CD4-positive, alpha-beta T cell (primary cell): ENCODE measurements around the gene C6. TPM values are rescaled to one million over a fixed set of nuclear protein-coding genes. Genes with fewer than 3 reads are reported as not detected.

Experiments
- ATAC-seq: fragments of 200-7000 bp; cut with Tn5 transposase; one replicate; pipeline ENCODE4 v1.10.0; 2022; ENCODE audit warnings: mild to moderate bottlenecking; ENCODE audit not compliant: poor library complexity
- CTCF ChIA-PET: fragments of 350-600 bp; sonication (Branson Sonifier 250); formaldehyde crosslinking; loops from one replicate; lab custom pipeline; 2021; ENCODE audit warnings: antibody characterized with exemption, inconsistent platforms; lab: Charles Lee
- POLR2A ChIA-PET: fragments of 350-600 bp; sonication (Branson Sonifier 250); formaldehyde crosslinking; loops from one replicate; lab custom pipeline; 2021; ENCODE audit warnings: antibody characterized with exemption, inconsistent platforms; lab: Charles Lee
- DNase-seq, 14 experiments: peaks; one replicate each; pipeline ENCODE4 v3.0.0-alpha.2; 2013 to 2020; ENCODE audit warnings: mixed read lengths in 2 of 14
- H3K27ac ChIP-seq, 2 donors: one replicate each; pipeline versions ENCODE4 v1.5.1 to v1.7.0; 2013; ENCODE audit warnings: low read length in 2 of 2, low read depth in 1 of 2, mild to moderate bottlenecking in 1 of 2
- H3K27me3 ChIP-seq, 2 experiments: 1 replicate in 1 of 2; 2 replicates in 1 of 2; pipeline versions ENCODE4 v1.6.1 to v1.7.0; 2013; ENCODE audit warnings: low read length in 2 of 2, control low read depth in 1 of 2, mild to moderate bottlenecking in 1 of 2, moderate library complexity in 1 of 2; ENCODE audit not compliant: insufficient read depth in 2 of 2, control insufficient read depth in 1 of 2
- H3K36me3 ChIP-seq: one replicate; pipeline ENCODE4 v1.6.1; 2013; ENCODE audit warnings: low read length, control low read depth; ENCODE audit not compliant: insufficient read depth
- H3K4me1 ChIP-seq: one replicate; pipeline ENCODE4 v1.6.1; 2013; ENCODE audit warnings: low read length, control low read depth; ENCODE audit not compliant: insufficient read depth
- H3K4me3 ChIP-seq: one replicate; pipeline ENCODE4 v1.5.1; 2013; ENCODE audit warnings: mild to moderate bottlenecking, low read length, moderate library complexity
- H3K9me3 ChIP-seq, 2 experiments: 1 replicate in 1 of 2; 2 replicates in 1 of 2; pipeline versions ENCODE4 v1.6.1 to v1.7.0; 2013; ENCODE audit warnings: low read length in 2 of 2, mild to moderate bottlenecking in 2 of 2, control low read depth in 1 of 2, moderate library complexity in 1 of 2; ENCODE audit not compliant: control insufficient read depth in 1 of 2, insufficient read depth in 1 of 2
- H3K27ac Mint-ChIP-seq: one replicate; pipeline ENCODE4 v1.8.0; 2020; ENCODE audit warnings: mixed read lengths
- H3K27me3 Mint-ChIP-seq: one replicate; pipeline ENCODE4 v1.8.0; 2021; ENCODE audit warnings: mixed read lengths
- H3K36me3 Mint-ChIP-seq: one replicate; pipeline ENCODE4 v1.8.0; 2021; ENCODE audit warnings: low read depth, mixed read lengths
- H3K4me1 Mint-ChIP-seq: one replicate; pipeline ENCODE4 v1.8.0; 2021; ENCODE audit warnings: low read depth, mixed read lengths
- H3K4me3 Mint-ChIP-seq: one replicate; pipeline ENCODE4 v1.8.0; 2020; ENCODE audit warnings: mild to moderate bottlenecking, mixed read lengths
- H3K9me3 Mint-ChIP-seq: one replicate; pipeline ENCODE4 v1.8.0; 2020; ENCODE audit warnings: mixed read lengths
- CTCF ChIP-seq: fragments of 200-600 bp; IDR thresholded peaks from one replicate; pipeline ENCODE4 v1.8.0; 2022; ENCODE audit warnings: antibody characterized with exemption, mild to moderate bottlenecking
- intact Hi-C, 2 experiments: fragments of 100-400 bp; cut with DNase I in 1 of 2; cut with micrococcal nuclease in 1 of 2; formaldehyde crosslinking; loops; one replicate each; pipeline versions ENCODE4 v1.15.1 to v1.9.0; 2023 to 2025; cut with DNase I, micrococcal nuclease
- total RNA-seq, 174 experiments: library from RNA in 2 of 174; stranded (reverse) in 2 of 174; gene quantifications; one replicate each; pipeline ENCODE4 v1.2.3 and lab custom pipeline; 2021 to 2026

C6 gene
- total RNA-seq, 2 experiments from 2014 or later = not detected

- no peak for TF ChIP-seq CTCF
- Histone ChIP-seq H3K27ac (no peak overlapping the region), H3K4me3 (no peak overlapping the region), H3K36me3 (no peaks in the 10 kb centered on the region), H3K4me1 (no peaks in the 10 kb centered on the region), H3K9me3 (no peaks in the 10 kb centered on the region), H3K27me3 (no peaks in the 10 kb centered on the region)
- no peak overlapping the region for H3K4me3 Mint-ChIP-seq
- H3K4me1 Mint-ChIP-seq = no peaks in the 10 kb centered on the region
- ChIA-PET POLR2A (no interaction called here), CTCF (no interaction called here)
- H3K27me3 Mint-ChIP-seq = no peaks in the 10 kb centered on the region
- ATAC-seq (no peak), DNase-seq (no peak)
- no peaks in the 10 kb centered on the region for H3K36me3 Mint-ChIP-seq
- H3K27ac Mint-ChIP-seq = no peak overlapping the region
- peaks cover 18% of the 10 kb centered on the region for H3K9me3 Mint-ChIP-seq
- intact Hi-C loops = no loop called here
Measured at GRCh38 chr5:41223962-41224361, 10.6 kb upstream of the C6 start.

- no peaks in the 10 kb centered on the region for H3K36me3 Mint-ChIP-seq
- peaks cover 6% of the 10 kb centered on the region for H3K9me3 Mint-ChIP-seq
- H3K27ac Mint-ChIP-seq = no peak overlapping the region
- no peak for DNase-seq
- intact Hi-C loops = no loop called here
- H3K9me3 ChIP-seq = no peaks in the 10 kb centered on the region
- no peak overlapping the region for H3K4me3 Mint-ChIP-seq
- no peak for TF ChIP-seq CTCF
- no peak overlapping the region for H3K4me3 ChIP-seq
- no peaks in the 10 kb centered on the region for H3K36me3 ChIP-seq
- no peak overlapping the region for H3K27ac ChIP-seq
- ATAC-seq = no peak
- POLR2A ChIA-PET = no interaction called here
- no peaks in the 10 kb centered on the region for H3K27me3 ChIP-seq
- H3K27me3 Mint-ChIP-seq = no peaks in the 10 kb centered on the region
- H3K4me1 ChIP-seq = no peaks in the 10 kb centered on the region
- CTCF ChIA-PET = no interaction called here
- H3K4me1 Mint-ChIP-seq = no peaks in the 10 kb centered on the region
Measured at GRCh38 chr5:41219658-41220269, 6.4 kb upstream of the C6 start.

GRCh38 chr5:41218929-41219657, 5.8 kb upstream of the C6 start:
- POLR2A ChIA-PET = no interaction called here
- no peaks in the 10 kb centered on the region for H3K4me1 ChIP-seq
- peaks cover 6% of the 10 kb centered on the region for H3K9me3 Mint-ChIP-seq
- CTCF ChIA-PET = no interaction called here
- no peak for DNase-seq
- no peak overlapping the region for H3K27ac ChIP-seq
- H3K27ac Mint-ChIP-seq = no peak overlapping the region
- no peaks in the 10 kb centered on the region for H3K4me1 Mint-ChIP-seq
- no peak for TF ChIP-seq CTCF
- no peaks in the 10 kb centered on the region for H3K27me3 ChIP-seq
- intact Hi-C loops = no loop called here
- no peaks in the 10 kb centered on the region for H3K36me3 ChIP-seq
- H3K4me3 ChIP-seq = no peak overlapping the region
- H3K4me3 Mint-ChIP-seq = no peak overlapping the region
- no peak for ATAC-seq
- H3K36me3 Mint-ChIP-seq = no peaks in the 10 kb centered on the region
- H3K27me3 Mint-ChIP-seq = no peaks in the 10 kb centered on the region
- H3K9me3 ChIP-seq = no peaks in the 10 kb centered on the region
